GM12874 (cell line): ENCODE data around the gene CENPC.

Experiments
- TF ChIP-seq, protein P1 (sequence below): IDR thresholded peaks from 2 replicates; pipeline ENCODE4 v1.5.1; 2011; ENCODE audit warnings: low read depth, mild to moderate bottlenecking, control low read depth, low read length, moderate library complexity; ENCODE audit not compliant: insufficient read depth

Gene CENPC

DNA sequence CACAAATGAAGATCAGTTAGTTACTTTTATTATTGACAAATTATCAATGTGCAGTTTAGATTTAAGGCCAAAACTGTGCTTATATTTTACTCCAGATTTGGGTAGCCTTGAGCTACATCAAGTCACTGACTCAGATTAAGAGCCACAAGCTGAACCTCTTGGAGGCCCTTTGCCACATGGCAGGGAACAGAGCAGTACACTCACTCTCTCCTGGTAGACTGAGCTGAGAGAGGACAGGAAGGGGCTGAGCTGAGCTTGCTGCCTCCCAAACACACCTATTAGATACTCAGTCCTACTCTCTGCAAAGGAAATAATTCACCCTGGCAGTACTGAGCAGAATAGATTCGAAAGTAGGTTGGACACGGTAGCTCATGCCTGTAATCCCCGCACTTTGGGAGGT lies 21.0 kb upstream of the CENPC start:
- TF ChIP-seq, protein P1, sequence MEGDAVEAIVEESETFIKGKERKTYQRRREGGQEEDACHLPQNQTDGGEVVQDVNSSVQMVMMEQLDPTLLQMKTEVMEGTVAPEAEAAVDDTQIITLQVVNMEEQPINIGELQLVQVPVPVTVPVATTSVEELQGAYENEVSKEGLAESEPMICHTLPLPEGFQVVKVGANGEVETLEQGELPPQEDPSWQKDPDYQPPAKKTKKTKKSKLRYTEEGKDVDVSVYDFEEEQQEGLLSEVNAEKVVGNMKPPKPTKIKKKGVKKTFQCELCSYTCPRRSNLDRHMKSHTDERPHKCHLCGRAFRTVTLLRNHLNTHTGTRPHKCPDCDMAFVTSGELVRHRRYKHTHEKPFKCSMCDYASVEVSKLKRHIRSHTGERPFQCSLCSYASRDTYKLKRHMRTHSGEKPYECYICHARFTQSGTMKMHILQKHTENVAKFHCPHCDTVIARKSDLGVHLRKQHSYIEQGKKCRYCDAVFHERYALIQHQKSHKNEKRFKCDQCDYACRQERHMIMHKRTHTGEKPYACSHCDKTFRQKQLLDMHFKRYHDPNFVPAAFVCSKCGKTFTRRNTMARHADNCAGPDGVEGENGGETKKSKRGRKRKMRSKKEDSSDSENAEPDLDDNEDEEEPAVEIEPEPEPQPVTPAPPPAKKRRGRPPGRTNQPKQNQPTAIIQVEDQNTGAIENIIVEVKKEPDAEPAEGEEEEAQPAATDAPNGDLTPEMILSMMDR: no peak

DNA sequence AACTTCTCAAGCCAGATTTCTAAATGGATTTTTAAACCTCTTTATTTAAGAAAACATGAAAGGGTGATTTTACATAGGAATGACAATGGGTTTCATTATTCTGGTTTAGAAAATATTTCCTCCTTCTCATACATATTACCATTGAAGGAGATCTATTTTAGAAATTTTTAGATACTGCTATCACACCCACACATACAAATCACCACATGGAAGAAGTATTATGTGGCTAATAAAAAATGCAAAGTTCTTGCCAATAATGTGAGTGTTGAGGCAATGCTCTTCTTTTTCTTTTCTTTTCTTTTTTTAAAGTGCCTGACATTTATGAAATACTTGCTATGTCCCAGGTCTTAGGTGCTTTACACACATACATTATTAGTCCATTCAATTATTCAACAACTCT lies 20.0 kb upstream of the CENPC start:
- TF ChIP-seq, protein P1: no peak

- TF ChIP-seq, protein P1: no peak
Measured at GRCh38 chr4:67558493-67558892, 13.2 kb upstream of the CENPC start, which contains the start of gene STAP1. TSS of gene STAP1 (plus strand) at chr4:67558727. CDS start at chr4:67558810, 83 bp downstream.

- TF ChIP-seq, protein P1: no peak
Measured at GRCh38 chr4:67556436-67556835, 11.1 kb upstream of the CENPC start.

DNA sequence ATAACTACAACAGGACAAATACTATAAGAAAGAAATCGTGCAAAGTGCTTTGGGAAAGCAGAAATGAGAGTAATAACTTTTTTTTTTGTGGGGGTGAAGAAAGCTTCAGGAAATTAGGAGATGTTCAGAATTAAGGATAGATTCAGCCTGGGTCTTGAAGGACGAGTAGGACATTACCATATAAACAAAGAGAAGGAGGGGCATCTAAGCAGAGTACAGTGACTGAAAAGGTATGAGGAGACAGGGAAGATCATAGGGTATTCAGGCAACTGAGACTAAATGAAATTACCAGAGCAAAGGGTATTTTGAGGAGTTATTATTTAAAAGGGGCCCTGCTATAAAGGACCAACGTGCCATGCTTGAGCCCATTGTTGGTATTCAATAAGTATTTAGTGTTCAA lies 10.1 kb upstream of the CENPC start:
- TF ChIP-seq, protein P1: no peak

DNA sequence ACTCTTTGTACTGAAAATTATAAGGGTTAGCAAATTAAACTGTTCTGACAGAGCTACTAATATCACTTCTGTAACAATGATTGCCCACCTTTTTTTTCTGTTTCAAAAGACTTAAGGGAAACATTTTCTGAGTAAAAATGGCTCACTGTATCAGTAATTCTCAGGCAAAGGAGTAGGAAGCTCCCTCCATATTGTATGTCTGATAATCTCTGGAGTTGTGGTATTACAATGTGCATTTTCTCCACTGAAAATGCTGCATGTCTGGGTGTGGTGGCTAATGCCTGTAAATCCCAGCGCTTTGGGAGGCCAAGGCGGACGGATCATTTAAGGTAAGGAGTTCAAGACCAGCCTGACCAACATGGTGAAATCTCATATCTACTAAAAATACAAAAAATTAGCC lies 8.8 kb upstream of the CENPC start:
- TF ChIP-seq, protein P1: no peak

GRCh38 chr4:67550857-67551256 lies 5.6 kb upstream of the CENPC start:
- TF ChIP-seq, protein P1: no peak

- TF ChIP-seq, protein P1: no peak
Measured at GRCh38 chr4:67550451-67550850, 5.1 kb upstream of the CENPC start.
